ENCODE data around the gene SUMO3.
A peak's percentile ranks its signal among the peaks of the same experiment; 100 is the strongest.

SUMO3 gene

GRCh38 chr21:44766014-44766817, 51.6 kb downstream of the SUMO3 start:
- Histone ChIP-seq H3K9ac (ENCODE audit: insufficient read length) (no peak overlapping the region), H3K27ac (0 out of 2 replicates have a peak overlapping the region, but pooled peaks have one; percentile 8), H3K4me3 (no peak overlapping the region), H3K9me3 (ENCODE audit: low read depth, low read length) (no peaks in the 10 kb centered on the region), H3K36me3 (ENCODE audit: insufficient read depth, low read length) (peaks cover 18% of the 10 kb centered on the region)
- TF ChIP-seq EZH2 (IDR thresholded peaks at IDR 0.05), result no peak
- TF ChIP-seq POLR2AphosphoS5 (IDR thresholded peaks at IDR 0.05; ENCODE audit: borderline replicate concordance, low read depth, low read length), result no peak
- TF ChIP-seq FOXP2 (optimal IDR thresholded peaks at IDR 0.05; ENCODE audit: control extremely low read depth, extremely low read length, insufficient read depth), result no peak
- no peak for DNase-seq (ENCODE audit: low read depth, low spot score)

- TF ChIP-seq FOXP2 (optimal IDR thresholded peaks at IDR 0.05; ENCODE audit: control extremely low read depth, extremely low read length, insufficient read depth), result no peak
- TF ChIP-seq EZH2 (IDR thresholded peaks at IDR 0.05), result no peak
- TF ChIP-seq POLR2AphosphoS5 (IDR thresholded peaks at IDR 0.05; ENCODE audit: borderline replicate concordance, low read depth, low read length), result no peak
- Histone ChIP-seq H3K9me3 (ENCODE audit: low read depth, low read length) (no peaks in the 10 kb centered on the region), H3K36me3 (ENCODE audit: insufficient read depth, low read length) (peaks cover 10% of the 10 kb centered on the region), H3K4me3 (no peak overlapping the region), H3K27ac (0 out of 2 replicates have a peak overlapping the region, but pooled peaks have one; percentile 8), H3K9ac (ENCODE audit: insufficient read length) (no peak overlapping the region)
- no peak for DNase-seq (ENCODE audit: low read depth, low spot score)
These were observed 52.4 kb downstream of the SUMO3 start for GRCh38 chr21:44765231-44766013.

- Histone ChIP-seq H3K9me3 (ENCODE audit: low read depth, low read length) (no peaks in the 10 kb centered on the region), H3K4me3 (no peak overlapping the region), H3K9ac (ENCODE audit: insufficient read length) (no peak overlapping the region), H3K36me3 (ENCODE audit: insufficient read depth, low read length) (peaks cover 1% of the 10 kb centered on the region; the same call in 1 of the 2 replicates), H3K27ac (no peak overlapping the region)
- no peak for TF ChIP-seq FOXP2 (optimal IDR thresholded peaks at IDR 0.05; ENCODE audit: control extremely low read depth, extremely low read length, insufficient read depth)
- TF ChIP-seq POLR2AphosphoS5 (IDR thresholded peaks at IDR 0.05; ENCODE audit: borderline replicate concordance, low read depth, low read length), result no peak
- TF ChIP-seq EZH2 (IDR thresholded peaks at IDR 0.05), result no peak
- DNase-seq (ENCODE audit: low read depth, low spot score), result no peak
These were observed 53.3 kb downstream of the SUMO3 start for GRCh38 chr21:44764319-44765230.

GRCh38 chr21:44763451-44764318, 54.2 kb downstream of the SUMO3 start:
- Histone ChIP-seq H3K9me3 (ENCODE audit: low read depth, low read length) (no peaks in the 10 kb centered on the region), H3K27ac (no peak overlapping the region; the same call in 1 of the 2 replicates), H3K4me3 (no peak overlapping the region), H3K9ac (ENCODE audit: insufficient read length) (no peak overlapping the region), H3K36me3 (ENCODE audit: insufficient read depth, low read length) (no peaks in the 10 kb centered on the region; the same call in 1 of the 2 replicates)
- TF ChIP-seq FOXP2 (optimal IDR thresholded peaks at IDR 0.05; ENCODE audit: control extremely low read depth, extremely low read length, insufficient read depth), result no peak
- TF ChIP-seq POLR2AphosphoS5 (IDR thresholded peaks at IDR 0.05; ENCODE audit: borderline replicate concordance, low read depth, low read length), result no peak
- TF ChIP-seq EZH2 (IDR thresholded peaks at IDR 0.05), result no peak
- DNase-seq (ENCODE audit: low read depth, low spot score), result no peak

- TF ChIP-seq FOXP2 (optimal IDR thresholded peaks at IDR 0.05; ENCODE audit: control extremely low read depth, extremely low read length, insufficient read depth) (no peak), EZH2 (IDR thresholded peaks at IDR 0.05) (no peak), POLR2AphosphoS5 (IDR thresholded peaks at IDR 0.05; ENCODE audit: borderline replicate concordance, low read depth, low read length) (no peak)
- Histone ChIP-seq H3K36me3 (ENCODE audit: insufficient read depth, low read length) (no peaks in the 10 kb centered on the region; the same call in 1 of the 2 replicates), H3K27ac (no peak overlapping the region; the same call in 1 of the 2 replicates), H3K4me3 (no peak overlapping the region), H3K9me3 (ENCODE audit: low read depth, low read length) (no peaks in the 10 kb centered on the region), H3K9ac (ENCODE audit: insufficient read length) (no peak overlapping the region)
- no peak for DNase-seq (ENCODE audit: low read depth, low spot score)
These were observed 54.8 kb downstream of the SUMO3 start for GRCh38 chr21:44763050-44763378.

- no peaks in the 10 kb centered on the region for H3K36me3 ChIP-seq (ENCODE audit: insufficient read depth, low read length)
- no peak overlapping the region for H3K9ac ChIP-seq (ENCODE audit: insufficient read length)
- no peaks in the 10 kb centered on the region for H3K9me3 ChIP-seq (ENCODE audit: low read depth, low read length)
- H3K27ac ChIP-seq, result peak overlapping the region; percentile 89; the same call in 1 of the 2 replicates
- DNase-seq (ENCODE audit: low read depth, low spot score), result no peak
- TF ChIP-seq POLR2AphosphoS5 (IDR thresholded peaks at IDR 0.05; ENCODE audit: borderline replicate concordance, low read depth, low read length), result no peak
- no peak overlapping the region for H3K4me3 ChIP-seq
These were observed 55.4 kb downstream of the SUMO3 start for GRCh38 chr21:44762221-44763049.

Measured in SK-N-MC (cell line).